Measurements from ENCODE around the gene LRRC8C. TPM values are rescaled to one million over a fixed set of nuclear protein-coding genes. Genes with fewer than 3 reads are reported as not detected.

Gene LRRC8C
- total and polyA plus RNA-seq, 2 of the 8 experiments (the other 6 are each of a cell fraction or from before 2014, with no cell fraction given): 1.1 to 2.1 TPM

DNA sequence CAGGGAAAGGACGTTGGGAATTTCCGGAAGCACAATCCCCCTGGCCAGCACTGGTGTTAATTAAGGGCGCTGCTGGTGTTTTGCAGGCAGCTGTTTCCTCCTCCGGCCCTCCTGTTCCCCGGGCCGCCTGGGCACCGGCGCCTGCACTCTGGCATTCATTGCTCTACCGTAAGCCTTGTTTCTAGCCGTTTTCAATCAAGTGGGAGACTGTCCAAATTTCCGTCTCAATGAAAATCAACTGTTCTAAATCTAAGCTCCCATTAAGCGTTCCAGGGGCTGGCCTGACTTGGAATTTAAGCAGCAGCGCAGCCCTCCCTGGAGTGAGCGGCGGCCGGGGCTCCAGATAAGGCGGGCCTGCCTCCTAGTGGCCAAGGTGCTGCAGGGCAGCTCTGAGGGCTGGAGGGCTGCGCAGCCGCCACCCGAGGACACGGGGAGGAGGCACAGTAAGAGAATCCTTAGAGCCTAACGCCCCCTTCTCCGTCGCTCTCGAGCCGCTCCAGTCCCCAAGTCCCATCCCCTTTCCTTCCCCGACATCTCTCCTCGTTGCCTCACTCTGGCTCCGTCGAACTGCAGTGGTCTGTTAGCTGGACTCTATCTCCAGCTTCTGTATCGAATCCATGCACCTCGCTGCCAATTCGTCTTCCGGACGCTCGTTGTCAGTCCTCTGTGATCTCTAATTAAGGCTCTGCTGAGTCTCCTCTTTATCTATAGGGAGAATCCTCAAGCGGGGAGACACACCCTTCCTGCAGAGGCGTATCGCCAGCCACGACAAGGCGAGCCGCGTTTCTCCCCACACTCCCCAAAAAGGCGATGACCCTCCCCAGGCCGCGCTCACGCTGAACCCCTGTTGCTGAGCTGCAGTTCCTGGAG is 130.1 kb downstream of the LRRC8C start (continued):
- TF ChIP-seq BACH1 (IDR thresholded peaks at IDR 0.05; ENCODE audit: low read length) (no peak), CHD7 (IDR thresholded peaks at IDR 0.05; ENCODE audit: insufficient replicate concordance, low read length) (no peak), NANOG (IDR thresholded peaks at IDR 0.05; ENCODE audit: insufficient read depth, low read depth, low read length, poor library complexity, severe bottlenecking) (peak; percentile 12), JUN (IDR thresholded peaks at IDR 0.05; ENCODE audit: low read depth, low read length) (no peak), EZH2 (IDR thresholded peaks at IDR 0.05; ENCODE audit: low read depth, low read length, severe bottlenecking) (peak; percentile 40), CHD1 (IDR thresholded peaks at IDR 0.05; ENCODE audit: low read depth, low read length) (no peak), POU5F1 (IDR thresholded peaks at IDR 0.05; ENCODE audit: low read depth, low read length) (no peak), SRF (IDR thresholded peaks at IDR 0.05; ENCODE audit: low read depth, low read length) (no peak), PHF8 (conservative IDR thresholded peaks at IDR 0.05; ENCODE audit: low read depth, low read length) (no peak; the same call in 1 of the 2 replicates), SP1 (IDR thresholded peaks at IDR 0.05; ENCODE audit: low read depth, low read length) (no peak)

Measured in H1 (cell line).